Activated CD4-positive, alpha-beta T cell treated with anti-CD3 and anti-CD28 coated beads, Interleukin-2, amount 50 U/mL, for 24 hours (primary cell): ENCODE results near the gene SPAG17.

Source experiments
- DNase-seq, 2 donors: peaks; one replicate each; pipeline ENCODE4 v3.0.0-alpha.2; 2020; ENCODE audit warnings: low read depth in 1 of 2, low spot score in 1 of 2

Gene SPAG17

GRCh38 chr1:118122234-118123004, 62.6 kb downstream of the SPAG17 start:
- DNase-seq = no peak

- no peak for DNase-seq
These were observed 66.1 kb downstream of the SPAG17 start for GRCh38 chr1:118118873-118119463.

- no peak for DNase-seq
These were observed 66.6 kb downstream of the SPAG17 start for GRCh38 chr1:118118469-118118868.

GRCh38 chr1:118117521-118117920, 67.5 kb downstream of the SPAG17 start:
- DNase-seq = no peak

GRCh38 chr1:118116909-118117308, 68.1 kb downstream of the SPAG17 start:
- DNase-seq = no peak

DNA sequence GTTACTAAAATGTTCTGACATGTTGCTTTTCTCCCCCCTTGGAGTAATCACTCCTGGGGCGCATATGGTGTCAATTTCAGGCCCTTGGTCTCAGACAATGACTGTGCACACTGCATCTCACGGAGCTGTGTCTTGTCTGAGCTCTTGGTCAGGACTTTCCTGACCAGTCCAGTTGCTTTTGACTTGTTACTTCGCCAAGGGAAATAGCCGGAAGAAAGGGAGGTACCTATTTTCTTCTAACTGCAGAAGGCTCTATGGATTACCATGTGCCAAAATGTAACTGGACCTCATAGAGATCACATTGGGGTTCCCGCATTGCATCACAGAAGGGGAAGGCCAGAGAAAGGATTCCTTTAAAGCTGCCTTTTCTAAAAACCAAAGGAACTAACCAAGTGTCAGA, 68.6 kb downstream of the SPAG17 start:
- no peak for DNase-seq

GRCh38 chr1:118115567-118116295, 69.3 kb downstream of the SPAG17 start:
- no peak for DNase-seq

DNA sequence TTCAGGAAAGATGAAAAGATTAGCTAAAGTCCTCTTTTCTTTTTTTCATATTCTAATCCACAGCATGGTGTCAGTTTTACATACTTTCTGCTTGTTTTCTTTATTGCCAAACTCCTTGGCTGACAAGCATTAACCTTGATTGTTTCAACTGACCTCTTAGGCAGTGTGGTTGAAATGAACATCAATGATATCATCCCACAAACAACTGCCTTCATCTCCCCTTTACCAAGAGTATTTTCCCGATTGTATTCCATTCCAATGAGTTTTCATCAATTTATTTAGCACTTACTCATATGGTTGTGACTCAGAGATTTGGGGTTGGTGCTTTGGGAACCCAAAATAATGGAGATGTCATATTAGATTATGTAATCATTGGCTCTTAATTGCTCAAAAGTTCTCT, 71.8 kb downstream of the SPAG17 start:
- DNase-seq = no peak

GRCh38 chr1:118110580-118110979, 74.4 kb downstream of the SPAG17 start:
- no peak for DNase-seq

DNA sequence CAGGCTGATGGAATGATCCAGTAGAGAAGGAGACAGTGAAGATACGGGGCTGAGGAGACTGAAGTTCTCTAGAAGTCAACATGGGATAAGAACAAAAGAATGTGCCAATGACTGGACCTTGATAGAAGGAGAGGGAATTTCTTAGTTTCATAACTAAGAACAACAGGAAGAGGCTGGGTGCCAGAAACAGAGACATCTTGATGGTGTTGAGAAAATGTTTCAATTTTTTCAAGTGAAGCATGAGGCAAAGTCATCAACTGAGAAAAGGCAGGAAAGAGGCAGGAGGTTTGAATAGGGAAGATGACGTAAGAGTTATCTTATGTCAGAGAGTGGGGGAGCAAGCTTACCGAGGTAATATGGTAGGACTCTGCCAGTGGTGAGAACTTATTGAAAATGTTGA, 80.1 kb downstream of the SPAG17 start:
- DNase-seq = no peak

- no peak for DNase-seq
These were observed 82.6 kb downstream of the SPAG17 start for GRCh38 chr1:118102445-118102844.

GRCh38 chr1:118101999-118102398, 83.0 kb downstream of the SPAG17 start:
- no peak for DNase-seq

GRCh38 chr1:118101515-118101844, 83.5 kb downstream of the SPAG17 start:
- no peak for DNase-seq

- DNase-seq = no peak
These were observed 84.1 kb downstream of the SPAG17 start for GRCh38 chr1:118100686-118101514.

GRCh38 chr1:118099686-118100085, 85.3 kb downstream of the SPAG17 start:
- no peak for DNase-seq

DNA sequence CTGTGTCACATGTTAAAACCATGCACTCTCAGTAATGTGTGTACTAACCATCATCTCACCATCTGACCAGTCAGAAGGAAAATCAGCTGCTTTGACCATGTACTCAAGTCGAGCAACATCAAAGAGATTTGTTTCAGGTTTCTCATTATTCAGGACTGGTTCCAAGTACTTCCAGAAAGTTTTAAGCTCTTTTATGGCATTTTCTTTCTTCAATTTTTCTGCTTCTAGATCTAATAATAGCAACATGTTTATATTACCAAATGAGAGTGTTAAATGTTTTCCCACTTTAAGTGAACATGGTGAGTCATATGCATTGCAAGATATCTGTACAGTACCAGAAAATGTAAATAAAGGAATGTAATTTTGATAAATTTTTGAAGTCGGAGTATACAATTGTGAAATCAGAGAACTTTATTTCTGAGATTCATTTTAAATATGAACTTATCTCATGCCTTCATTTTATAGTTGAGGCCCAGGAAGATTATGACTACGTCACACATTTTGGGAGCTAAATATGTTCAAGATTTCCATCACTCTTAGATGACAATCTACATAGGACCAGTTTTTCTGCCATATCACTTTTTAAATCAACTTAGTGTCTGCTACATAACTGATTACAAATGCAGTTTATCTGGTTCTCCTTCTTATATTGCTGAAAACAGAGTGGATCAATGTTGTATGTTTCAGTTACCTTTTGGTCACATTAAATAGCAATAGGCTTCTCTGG, 87.2 kb downstream of the SPAG17 start:
- no peak for DNase-seq

GRCh38 chr1:118093017-118093416, 92.0 kb downstream of the SPAG17 start:
- DNase-seq = no peak

DNA sequence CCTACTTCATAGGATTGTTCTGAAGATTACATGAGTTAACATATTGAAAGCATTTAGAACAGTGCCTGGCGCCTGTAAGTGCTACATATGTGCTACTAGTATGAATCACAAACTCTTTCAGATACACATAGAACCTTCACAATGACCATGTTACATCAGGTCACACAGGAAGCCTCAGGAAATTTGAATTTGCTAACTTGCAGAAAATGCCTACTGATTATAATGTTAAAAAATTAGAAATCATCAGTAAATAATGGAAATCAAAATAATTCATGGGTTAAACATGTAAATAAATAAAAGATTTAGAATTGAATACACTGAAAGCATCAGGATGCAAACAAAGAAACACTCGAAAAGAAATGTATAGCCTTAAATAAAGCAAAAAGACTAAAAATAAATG, 94.9 kb downstream of the SPAG17 start:
- DNase-seq = no peak

- DNase-seq = no peak
These were observed 99.7 kb downstream of the SPAG17 start for GRCh38 chr1:118085365-118085764.

DNA sequence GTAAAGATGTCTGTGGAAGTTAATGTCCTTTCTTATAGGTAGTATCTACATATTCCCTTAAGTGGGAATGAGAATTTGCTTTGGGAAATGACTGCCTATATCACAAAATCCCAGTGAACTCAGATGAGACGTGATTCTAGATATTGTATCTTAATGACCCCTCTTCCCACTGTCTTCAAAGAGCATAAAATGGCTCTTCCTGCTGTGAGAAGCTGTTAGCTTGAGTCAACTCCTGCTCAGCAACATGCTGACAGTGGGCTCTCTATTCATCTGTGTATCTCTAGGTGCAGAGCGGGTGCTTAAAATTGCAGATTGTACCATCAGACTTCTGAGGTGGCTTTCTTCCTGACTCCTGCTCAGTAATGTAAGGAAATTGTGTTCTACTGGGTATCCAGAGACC, 100.6 kb downstream of the SPAG17 start:
- no peak for DNase-seq

- DNase-seq = no peak
These were observed 102.0 kb downstream of the SPAG17 start for GRCh38 chr1:118082984-118083383.
